HG02798 (cell line): ENCODE measurements around the gene CYP26A1.

Experiments used
- ATAC-seq: cut with Tn5 transposase; IDR thresholded peaks from one replicate; pipeline ENCODE4 v1.9.1; 2021; ENCODE audit warnings: mild to moderate bottlenecking; ENCODE audit not compliant: unreplicated experiment, poor library complexity

CYP26A1 gene

GRCh38 chr10:93063977-93064660, 9.6 kb upstream of the CYP26A1 start:
- no peak for ATAC-seq

GRCh38 chr10:93064874-93065660, 8.6 kb upstream of the CYP26A1 start:
- no peak for ATAC-seq

GRCh38 chr10:93065675-93066543, 7.8 kb upstream of the CYP26A1 start:
- no peak for ATAC-seq

GRCh38 chr10:93066544-93066913, 7.2 kb upstream of the CYP26A1 start:
- ATAC-seq = no peak

GRCh38 chr10:93067443-93068365, 6.0 kb upstream of the CYP26A1 start:
- no peak for ATAC-seq

- no peak for ATAC-seq
These were observed 5.1 kb upstream of the CYP26A1 start for GRCh38 chr10:93068411-93069244.

GRCh38 chr10:93069245-93069561, 4.5 kb upstream of the CYP26A1 start:
- no peak for ATAC-seq

- no peak for ATAC-seq
These were observed 3.1 kb upstream of the CYP26A1 start for GRCh38 chr10:93070378-93071176.

GRCh38 chr10:93071177-93071472, 2.6 kb upstream of the CYP26A1 start:
- no peak for ATAC-seq

GRCh38 chr10:93071674-93072224, 1.9 kb upstream of the CYP26A1 start:
- no peak for ATAC-seq

- no peak for ATAC-seq
These were observed 1.4 kb upstream of the CYP26A1 start for GRCh38 chr10:93072225-93072712.

GRCh38 chr10:93072713-93073538, 767 bp upstream of the CYP26A1 start:
- no peak for ATAC-seq

GRCh38 chr10:93074147-93074596, 479 bp downstream of the CYP26A1 start:
- no peak for ATAC-seq

GRCh38 chr10:93074597-93075368, 1.1 kb downstream of the CYP26A1 start:
- ATAC-seq = no peak

- ATAC-seq = no peak
These were observed 1.9 kb downstream of the CYP26A1 start for GRCh38 chr10:93075369-93076221.

GRCh38 chr10:93076871-93077270, 3.2 kb downstream of the CYP26A1 start:
- ATAC-seq = no peak
